Adipose tissue (tissue), 3 donors: ENCODE data around the gene KIAA1191. TPM values are rescaled to one million over a fixed set of nuclear protein-coding genes. Genes with fewer than 3 reads are reported as not detected.

Source experiments
- H3K27ac ChIP-seq: one replicate; pipeline ENCODE4 v1.5.1; 2013; ENCODE audit warnings: low read depth, low read length
- WGBS, 3 donors: extraction: QIAGEN DNeasy Blood & Tissue Kit; methylation state at CpG; one replicate each; pipeline ENCODE4 v1.1.7; 2013; 5-methylcytosine and 5-hydroxymethylcytosine counted together
- polyA plus RNA-seq, 3 donors: library from polyadenylated mRNA; stranded (reverse); fragments of 200-250 nt; gene quantifications; one replicate each; pipeline ENCODE4 v1.2.3, GENCODE V29; 2013
- donor health status: healthy with polysubstance abuse.
- donor health status: Bipolar disorder and iron deficiency.
- donor health status: healthy.

The KIAA1191 gene
- polyA plus RNA-seq, 3 donors = 37.5 to 60.7 (median 44.7) TPM

- H3K27ac ChIP-seq = no peak overlapping the region
- WGBS, 3 donors = 87 to 92% (median 91%) methylated on average over 13 of the region's 13 CpGs
These were observed 10.3 kb upstream of the KIAA1191 start for GRCh38 chr5:176371621-176372539.

GRCh38 chr5:176369934-176370711, 8.6 kb upstream of the KIAA1191 start:
- no peak overlapping the region for H3K27ac ChIP-seq
- 86 to 90% (median 90%) methylated on average over 8 of the region's 8 CpGs for WGBS, 3 donors

GRCh38 chr5:176368726-176369125, 7.2 kb upstream of the KIAA1191 start:
- 92 to 97% (median 94%) methylated on average over 11 to 13 of the region's 13 CpGs for whole genome bisulfite sequencing, 3 donors
- H3K27ac ChIP-seq = no peak overlapping the region

- WGBS, 3 donors = 64 to 69% (median 67%) methylated on average over 32 to 38 of the region's 38 CpGs
These were observed 4.8 kb upstream of the KIAA1191 start for GRCh38 chr5:176366232-176366894.

GRCh38 chr5:176365351-176366231, 4.0 kb upstream of the KIAA1191 start, which contains the start of gene ARL10:
TSS of gene ARL10 (plus strand) at chr5:176365487. CDS start at chr5:176365564, 77 bp downstream.
- WGBS, 3 donors = 1% methylated on average over 93 to 108 of the region's 108 CpGs

More at GRCh38 chr5:176366232-176366894, 4.8 kb upstream of the KIAA1191 start:
- H3K27ac ChIP-seq = no peak overlapping the region

GRCh38 chr5:176364765-176365350, 3.3 kb upstream of the KIAA1191 start:
- WGBS, 3 donors = 17 to 28% (median 21%) methylated on average over 24 to 28 of the region's 28 CpGs
- no peak overlapping the region for H3K27ac ChIP-seq

More at GRCh38 chr5:176365351-176366231, 4.0 kb upstream of the KIAA1191 start, which contains the start of gene ARL10:
- no peak within 1 kb of the TSS for H3K27ac ChIP-seq

GRCh38 chr5:176362233-176362490, 598 bp upstream of the KIAA1191 start:
- H3K27ac ChIP-seq = no peak overlapping the region
- 57 to 70% (median 68%) methylated on average over 8 of the region's 8 CpGs for WGBS, 3 donors

GRCh38 chr5:176360894-176361436, 599 bp downstream of the KIAA1191 start:
- WGBS, 3 donors = 1 to 4% (median 3%) methylated on average over 27 of the region's 27 CpGs
- H3K27ac ChIP-seq = no peak overlapping the region

GRCh38 chr5:176359658-176360057, 1.9 kb downstream of the KIAA1191 start:
- 60 to 73% (median 66%) methylated on average over 4 of the region's 4 CpGs for WGBS, 3 donors
- no peak overlapping the region for H3K27ac ChIP-seq

- H3K27ac ChIP-seq = no peak overlapping the region
- 89 to 92% (median 90%) methylated on average over 3 of the region's 3 CpGs for WGBS, 3 donors
These were observed 5.4 kb downstream of the KIAA1191 start for GRCh38 chr5:176356179-176356566.

GRCh38 chr5:176355400-176356178, 6.0 kb downstream of the KIAA1191 start:
- WGBS, 3 donors = 93% methylated on average over 16 of the region's 16 CpGs
- H3K27ac ChIP-seq = no peak overlapping the region

- no peak overlapping the region for H3K27ac ChIP-seq
- WGBS, 3 donors = 88 to 97% (median 97%) methylated on average over 4 of the region's 4 CpGs
These were observed 8.0 kb downstream of the KIAA1191 start for GRCh38 chr5:176353533-176353932.

- WGBS, 3 donors = 91 to 99% (median 93%) methylated on average over 5 of the region's 5 CpGs
- H3K27ac ChIP-seq = no peak overlapping the region
These were observed 9.3 kb downstream of the KIAA1191 start for GRCh38 chr5:176352116-176352878.

GRCh38 chr5:176350416-176350815, 11.1 kb downstream of the KIAA1191 start:
- 94 to 97% (median 96%) methylated on average over 8 of the region's 8 CpGs for WGBS, 3 donors
- H3K27ac ChIP-seq = no peak overlapping the region

GRCh38 chr5:176342766-176343458, 18.7 kb downstream of the KIAA1191 start:
- H3K27ac ChIP-seq = no peak overlapping the region
- WGBS, 3 donors = 63 to 75% (median 72%) methylated on average over 2 of the region's 2 CpGs
